Measurements from ENCODE around the gene CLIP2.
"Not testable (repeated sequence)": the region's sequence is repeated elsewhere in the genome, so short reads cannot be mapped to it uniquely, and the experiment has no call there.

Gene CLIP2

DNA sequence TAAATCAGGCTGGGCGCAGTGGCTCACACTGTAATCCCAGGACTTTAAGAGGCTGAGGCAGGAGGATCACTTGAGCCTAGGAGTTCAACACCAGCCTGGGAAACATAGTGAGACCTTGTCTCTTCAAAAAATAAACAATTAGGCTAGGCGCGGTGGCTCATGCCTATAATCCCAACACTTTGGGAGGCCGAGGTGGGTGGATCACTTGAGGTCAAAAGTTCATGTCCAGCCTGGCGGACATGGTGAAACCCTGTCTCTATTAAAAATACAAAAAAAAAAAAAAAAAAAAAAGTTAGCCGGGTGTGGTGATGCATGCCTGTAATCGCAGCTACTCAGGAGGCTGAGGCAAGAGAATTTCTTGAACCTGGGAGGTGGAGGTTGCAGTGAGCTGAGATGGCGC is 95.6 kb downstream of the CLIP2 start:
- intact Hi-C loops (cut with DNase I); DNase-seq: not testable (repeated sequence)

DNA sequence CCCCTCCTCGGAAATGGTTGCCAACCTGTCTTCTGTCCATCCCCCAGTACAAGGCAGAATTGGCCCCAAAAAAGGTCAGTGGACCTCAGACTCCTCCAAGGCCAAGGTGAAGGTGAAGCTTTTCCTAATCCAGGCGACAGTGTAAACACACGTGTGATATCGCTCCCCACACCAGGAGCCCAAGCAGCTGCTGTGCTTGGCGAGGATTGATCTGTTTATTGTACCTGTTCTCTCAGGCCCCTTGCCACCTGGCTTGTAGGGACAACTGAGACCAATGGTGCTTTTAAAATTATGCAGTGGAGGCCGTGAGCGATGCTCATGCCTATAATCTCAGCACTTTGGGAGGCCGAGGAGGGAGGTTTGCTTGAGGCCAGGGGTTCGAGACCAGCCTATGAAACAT is 98.4 kb downstream of the CLIP2 start:
- intact Hi-C loops (cut with DNase I), result no loop called here
- DNase-seq, result no peak

GRCh38 chr7:74388880-74389415 is 99.7 kb downstream of the CLIP2 start:
- intact Hi-C loops (cut with DNase I), result no loop called here
- no peak for DNase-seq

DNA sequence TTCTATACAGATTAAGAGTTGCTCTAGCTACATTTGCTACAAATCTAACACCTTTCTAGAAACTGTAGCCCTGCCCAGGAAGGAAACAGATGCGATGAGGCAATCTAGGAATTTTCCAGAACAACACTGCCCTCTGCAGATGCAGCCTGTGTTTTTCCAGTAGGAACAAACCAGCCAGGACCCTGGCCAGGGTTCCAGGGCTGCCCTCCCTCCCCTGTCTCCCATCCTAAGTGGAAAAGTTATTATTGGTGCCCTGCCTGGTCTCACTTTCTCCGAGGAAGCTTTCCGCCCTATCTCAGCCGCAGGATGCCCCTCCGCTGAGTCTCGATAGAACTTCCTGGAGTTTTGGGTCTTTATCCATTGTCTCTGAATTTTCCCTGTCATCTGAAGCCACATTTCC is 104.5 kb downstream of the CLIP2 start:
- DNase-seq, result peak in 36 of 42 donors; percentile 19 to 82 (median 57)
- intact Hi-C loops (cut with DNase I), result loop anchor here (10.0 kb wide), 1 partner anchor 139 kb away; the partner anchor contains the start of gene RFC2

- DNase-seq, result peak in 20 of 42 donors; percentile 19 to 71 (median 44)
- intact Hi-C loops (cut with DNase I), result loop anchor here (10.0 kb wide), 1 partner anchor 140 kb away; the partner anchor contains the start of gene RFC2
These were observed 105.4 kb downstream of the CLIP2 start for GRCh38 chr7:74394601-74395000.

GRCh38 chr7:74395745-74396311 is 106.6 kb downstream of the CLIP2 start:
- no peak for DNase-seq
- intact Hi-C loops (cut with DNase I), result loop anchor here (10.0 kb wide), 1 partner anchor 141 kb away; the partner anchor contains the start of gene RFC2

DNA sequence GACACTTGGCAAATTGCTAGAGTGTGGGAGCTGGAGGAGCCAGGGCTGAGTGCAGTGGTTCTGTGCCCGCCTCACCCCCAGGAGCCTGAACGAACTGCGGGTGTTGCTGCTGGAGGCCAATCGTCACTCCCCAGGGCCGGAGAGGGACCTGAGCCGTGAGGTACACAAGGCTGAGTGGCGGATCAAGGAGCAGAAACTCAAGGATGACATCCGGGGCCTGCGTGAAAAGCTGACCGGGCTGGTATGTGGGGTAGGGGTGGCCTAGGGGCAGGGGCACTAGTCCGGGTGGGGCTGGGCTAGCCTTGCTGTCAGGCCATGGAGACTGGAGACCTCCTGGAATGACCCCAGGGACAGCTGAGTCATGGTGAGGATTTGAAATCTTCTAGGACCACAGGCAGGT is 107.8 kb downstream of the CLIP2 start:
- no peak for DNase-seq
- intact Hi-C loops (cut with DNase I), result loop anchor here (10.0 kb wide), 1 partner anchor 142 kb away; the partner anchor contains the start of gene RFC2

GRCh38 chr7:74398426-74398825 is 109.2 kb downstream of the CLIP2 start:
- DNase-seq, result no peak
- intact Hi-C loops (cut with DNase I), result loop anchor here (10.0 kb wide), 1 partner anchor 144 kb away; the partner anchor contains the start of gene RFC2

GRCh38 chr7:74399006-74399405 is 109.8 kb downstream of the CLIP2 start:
- DNase-seq, result no peak
- intact Hi-C loops (cut with DNase I), result loop anchor here (10.0 kb wide), 1 partner anchor 144 kb away; the partner anchor contains the start of gene RFC2

DNA sequence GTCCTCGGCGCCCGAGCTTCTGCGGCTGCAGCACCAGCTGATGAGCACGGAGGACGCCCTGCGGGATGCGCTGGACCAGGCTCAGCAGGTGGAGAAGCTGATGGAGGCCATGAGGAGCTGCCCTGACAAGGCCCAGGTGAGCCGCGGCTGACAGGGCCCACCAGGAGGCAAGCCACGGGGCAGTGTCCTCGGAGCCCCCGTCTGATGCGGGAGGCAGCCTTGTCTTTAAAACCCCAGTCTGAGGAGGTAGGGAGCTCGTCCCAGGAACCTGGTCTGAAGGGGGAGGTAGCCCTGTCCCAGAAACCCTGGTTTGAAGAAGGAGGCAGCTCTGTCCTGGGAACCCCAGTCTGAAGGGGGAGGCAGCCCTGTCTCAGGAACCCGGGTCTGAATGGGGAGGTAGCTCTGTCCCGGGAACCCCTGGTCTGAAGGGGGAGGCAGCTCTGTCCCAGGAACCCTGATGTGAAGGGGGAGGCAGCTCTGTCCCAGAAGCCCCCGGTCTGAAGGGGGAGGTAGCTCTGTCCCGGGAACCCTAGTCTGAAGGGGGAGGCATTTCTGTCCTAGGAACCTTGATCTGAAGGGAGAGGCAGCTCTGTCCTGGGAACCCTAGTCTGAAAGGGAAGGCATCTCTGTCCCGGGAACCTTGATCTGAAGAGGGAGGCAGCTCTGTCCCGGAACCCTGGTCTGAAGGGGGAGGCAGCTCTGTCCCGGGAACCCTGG is 111.4 kb downstream of the CLIP2 start:
- intact Hi-C loops (cut with DNase I), result loop anchor here (5.0 kb wide), 2 partner anchors 193 to 333 kb away; no protein-coding TSS in a partner anchor
- no peak for DNase-seq

DNA sequence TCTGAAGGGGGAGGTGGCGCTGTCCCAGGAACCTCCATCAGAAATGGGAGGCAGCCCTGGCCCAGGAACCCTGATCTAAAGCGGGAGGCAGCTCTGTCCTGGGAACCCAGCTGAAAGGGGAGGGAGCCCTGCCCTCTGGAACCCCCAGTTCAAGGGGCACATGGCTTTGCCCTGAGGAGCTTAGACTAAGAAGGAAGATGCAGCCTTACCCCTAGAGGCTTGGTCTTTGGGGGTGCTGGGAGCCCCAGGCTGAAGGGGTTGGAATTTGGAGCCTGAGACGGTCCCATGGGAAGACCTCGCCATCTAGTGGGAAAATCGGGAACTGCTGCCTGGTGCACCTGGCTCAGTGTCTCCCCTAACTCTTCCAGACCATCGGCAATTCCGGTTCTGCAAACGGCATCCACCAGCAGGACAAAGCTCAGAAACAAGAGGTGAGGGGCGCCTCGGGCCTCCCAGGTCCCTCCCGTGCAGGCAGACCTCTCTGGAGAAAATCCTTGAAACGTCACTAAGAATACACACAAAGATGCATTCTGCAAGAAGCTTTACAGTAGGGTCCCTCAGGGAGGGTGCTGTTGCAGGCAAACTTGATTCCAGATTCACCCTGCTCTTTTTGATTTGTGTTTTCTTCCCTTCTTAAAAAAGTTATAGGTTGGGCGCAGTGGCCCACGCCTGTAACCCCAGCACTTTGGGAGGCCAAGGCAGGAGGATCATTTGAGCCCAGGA is 112.1 kb downstream of the CLIP2 start:
- intact Hi-C loops (cut with DNase I), result loop anchor here (5.0 kb wide), 2 partner anchors 194 to 334 kb away; no protein-coding TSS in a partner anchor
- DNase-seq, result peak; percentile 37 to 93 (median 81)

DNA sequence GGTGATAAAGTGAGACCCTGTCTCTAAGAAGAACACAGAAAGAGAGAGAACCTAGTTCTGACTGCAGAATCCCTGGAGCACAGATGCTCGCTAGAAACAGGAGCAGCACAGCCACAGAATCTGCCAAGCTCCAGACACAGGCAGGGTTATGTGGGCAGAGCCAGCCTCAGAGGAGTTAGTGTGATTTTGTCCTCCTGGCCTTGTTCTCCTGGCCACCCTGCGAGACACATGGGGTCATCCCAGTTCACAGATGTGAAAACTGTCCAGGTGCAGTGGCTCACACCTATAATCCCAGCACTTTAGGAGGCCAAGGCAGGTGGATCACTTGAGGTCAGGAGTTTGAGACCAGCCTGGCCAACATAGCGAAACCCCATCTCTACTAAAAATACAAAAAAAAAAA is 113.5 kb downstream of the CLIP2 start:
- not testable (repeated sequence) for DNase-seq
- intact Hi-C loops (cut with DNase I), result loop anchor here (5.0 kb wide), 2 partner anchors 195 to 335 kb away; no protein-coding TSS in a partner anchor

DNA sequence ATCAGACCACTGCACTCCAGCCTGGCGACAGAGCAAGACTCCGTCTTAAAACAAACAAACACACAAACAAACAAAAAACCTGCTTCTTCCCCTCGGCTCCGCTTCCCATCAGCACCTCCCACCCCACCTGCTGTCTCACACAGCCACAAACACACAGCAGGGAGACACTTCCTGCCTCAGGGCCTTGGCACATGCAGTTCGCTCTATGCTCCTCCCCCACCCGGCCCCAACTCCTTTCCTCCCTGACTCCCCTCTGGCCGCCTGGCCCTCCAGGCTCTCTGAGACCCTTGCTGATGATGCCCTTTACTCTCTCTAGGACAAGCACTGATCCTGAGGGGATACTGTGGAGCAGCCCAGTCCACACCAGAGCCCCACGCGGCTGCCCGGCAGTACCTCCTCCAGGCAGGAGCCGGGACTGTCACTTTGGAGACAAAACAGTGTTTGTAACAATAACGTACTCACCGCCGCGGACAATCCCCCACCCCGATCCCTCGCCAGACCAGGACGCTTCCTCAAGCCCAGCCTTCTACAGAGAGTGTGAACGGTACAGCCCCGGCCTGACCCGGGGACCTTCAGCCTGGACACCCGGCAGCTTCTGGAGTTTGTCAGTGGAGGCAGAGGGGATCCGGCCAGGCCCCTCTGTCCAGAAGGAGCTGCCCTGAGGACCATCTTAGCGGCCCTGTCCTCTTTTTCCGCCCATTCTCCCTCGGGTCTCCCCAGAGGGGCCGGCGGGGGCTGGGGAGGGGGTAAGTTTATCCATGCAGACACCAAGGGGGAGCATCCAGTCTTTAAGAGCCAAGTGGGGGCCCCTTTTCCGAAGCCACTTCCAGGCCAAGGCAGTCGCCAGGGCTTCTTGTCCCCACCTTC is 114.5 kb downstream of the CLIP2 start:
- intact Hi-C loops (cut with DNase I), result loop anchor here (5.0 kb wide), 2 partner anchors 196 to 336 kb away; no protein-coding TSS in a partner anchor

GRCh38 chr7:74404388-74404700 is 115.1 kb downstream of the CLIP2 start:
- no peak for DNase-seq
- intact Hi-C loops (cut with DNase I), result loop anchor here (5.0 kb wide), 2 partner anchors 197 to 337 kb away; no protein-coding TSS in a partner anchor

More for the DNA sequence above, 114.5 kb downstream of the CLIP2 start:
- DNase-seq, result no peak

DNA sequence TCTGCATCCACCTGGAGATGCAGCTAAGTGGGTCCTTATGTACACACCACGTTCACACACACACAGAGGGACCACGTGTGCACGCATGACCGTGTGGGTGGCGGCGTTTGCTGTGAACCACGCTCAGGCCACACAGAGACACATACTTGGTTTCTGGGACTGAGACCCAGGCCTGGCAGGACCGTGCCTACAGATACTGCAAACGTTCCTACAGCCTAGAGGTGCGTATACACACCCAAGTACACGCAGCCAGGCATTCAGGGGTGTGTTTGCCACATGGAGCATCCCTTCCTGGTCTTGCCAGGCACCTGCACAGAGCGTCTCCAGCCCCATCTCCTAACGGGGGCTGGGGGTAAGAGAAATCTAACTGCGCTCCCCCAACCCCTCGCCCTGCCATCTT is 115.5 kb downstream of the CLIP2 start:
- no peak for DNase-seq
- intact Hi-C loops (cut with DNase I), result loop anchor here (5.0 kb wide), 2 partner anchors 197 to 337 kb away; no protein-coding TSS in a partner anchor

DNA sequence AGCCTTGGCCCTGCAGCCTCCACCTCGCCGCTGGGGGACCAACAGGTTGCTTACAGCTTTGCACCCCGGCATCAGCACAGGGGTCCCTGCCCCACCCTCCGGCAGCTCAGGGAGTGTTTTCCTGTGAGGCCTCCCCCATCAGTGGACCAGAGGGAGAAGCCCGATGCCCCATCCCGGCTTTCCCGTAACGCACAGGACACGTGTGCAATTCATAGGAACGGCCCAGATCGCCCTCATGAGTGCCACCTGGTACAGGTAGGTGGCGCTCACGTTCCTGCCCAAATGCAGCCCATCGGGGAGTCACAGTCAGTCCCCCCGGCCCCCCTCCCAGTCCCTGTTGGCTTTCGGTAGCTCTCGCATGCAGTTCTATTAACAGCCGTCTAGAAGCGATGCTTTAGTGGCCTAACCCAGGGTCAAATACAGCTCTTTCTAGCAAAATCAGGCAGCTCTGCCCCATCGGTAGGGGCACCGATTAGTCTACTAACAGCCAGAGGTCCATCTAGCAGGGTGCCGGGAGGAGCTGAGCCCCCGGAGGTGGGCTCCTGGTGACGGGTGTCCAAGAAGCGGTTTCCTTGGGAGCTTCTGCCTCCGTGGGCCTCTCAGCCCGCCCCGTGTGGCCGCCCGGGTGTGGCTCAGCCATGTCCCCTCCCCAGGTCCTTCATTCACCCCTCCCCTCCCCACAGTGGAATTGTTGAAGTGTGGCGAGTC is 116.1 kb downstream of the CLIP2 start:
- intact Hi-C loops (cut with DNase I), result no loop called here
- peak in 7 of 42 donors; percentile 11 to 54 (median 26) for DNase-seq

DNA sequence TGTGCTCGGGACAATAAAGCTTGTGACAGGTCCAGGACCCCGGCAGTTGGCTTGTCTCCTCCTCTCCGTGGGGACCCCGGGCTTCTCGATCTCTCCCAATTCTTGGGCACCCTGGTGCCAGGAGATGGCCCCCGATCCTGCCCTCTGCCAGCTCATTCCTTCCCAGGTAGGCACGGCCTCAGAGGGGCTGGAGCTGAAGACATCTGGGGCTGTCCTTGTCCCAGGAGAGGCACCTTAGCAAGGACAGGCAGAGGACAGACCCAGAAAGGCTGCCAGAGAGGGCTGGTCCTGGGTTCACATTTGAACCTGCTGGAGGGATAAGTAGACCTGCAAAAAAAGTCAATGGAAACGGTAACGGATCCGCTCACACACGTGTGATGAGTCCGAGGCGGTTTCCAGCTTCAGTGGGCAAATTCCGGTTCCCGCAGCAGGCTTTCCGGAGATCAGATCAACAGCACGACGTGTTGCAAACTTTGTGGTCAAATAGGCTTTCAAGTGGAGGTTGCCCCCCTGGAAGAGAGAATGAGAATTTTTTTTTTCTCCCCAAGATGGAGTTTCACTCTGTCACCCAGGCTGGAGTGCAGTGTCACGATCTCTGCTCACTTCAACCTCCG is 116.8 kb downstream of the CLIP2 start:
- intact Hi-C loops (cut with DNase I), result no loop called here
- DNase-seq, result no peak
